NCI-H82 treated with DMSO at 0.1 percent for 48 hours (cell line): ENCODE data around the gene PAEP.
"Not testable (repeated sequence)": the region's sequence is repeated elsewhere in the genome, so short reads cannot be mapped to it uniquely, and the experiment has no call there.

ENCODE experiments used
- DNase-seq: peaks from one replicate; lab custom pipeline; 2025; ENCODE audit not compliant: unreplicated experiment; lab: John Stamatoyannopoulos, UW

PAEP gene

GRCh38 chr9:135549478-135550343, 11.8 kb upstream of the PAEP start:
- DNase-seq = not testable (repeated sequence)

DNA sequence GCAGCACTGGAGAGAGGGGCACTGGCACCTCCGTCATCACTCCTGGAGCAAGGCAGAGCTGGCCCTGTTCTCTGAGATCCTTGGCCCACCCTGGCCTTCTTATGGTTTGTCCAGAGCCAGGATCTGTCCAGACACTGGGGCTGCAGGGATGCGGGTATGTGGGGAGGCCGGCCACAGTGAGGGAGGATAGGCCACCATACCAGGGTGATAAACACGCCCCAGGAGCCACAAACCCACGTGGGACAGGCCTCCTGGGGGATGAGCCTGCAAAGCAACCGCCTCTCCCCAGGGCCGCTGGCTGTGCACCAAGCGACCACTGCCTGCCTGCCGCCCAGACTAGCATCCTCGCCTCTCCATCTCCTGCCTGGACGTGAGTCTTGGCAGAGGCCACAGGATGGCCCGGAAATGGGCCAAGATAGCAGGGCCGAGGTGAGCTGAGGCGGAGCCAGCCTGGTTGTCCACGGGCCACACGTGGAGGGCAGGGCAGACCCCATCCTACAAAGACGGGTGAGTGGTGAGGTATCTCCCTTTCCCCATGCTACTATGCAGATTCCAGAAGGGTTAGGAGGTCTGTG, 11.1 kb upstream of the PAEP start:
- DNase-seq = no peak

GRCh38 chr9:135551031-135551430, 10.5 kb upstream of the PAEP start:
- DNase-seq = no peak

- DNase-seq = no peak
These were observed 10.1 kb upstream of the PAEP start for GRCh38 chr9:135551456-135551855.

DNA sequence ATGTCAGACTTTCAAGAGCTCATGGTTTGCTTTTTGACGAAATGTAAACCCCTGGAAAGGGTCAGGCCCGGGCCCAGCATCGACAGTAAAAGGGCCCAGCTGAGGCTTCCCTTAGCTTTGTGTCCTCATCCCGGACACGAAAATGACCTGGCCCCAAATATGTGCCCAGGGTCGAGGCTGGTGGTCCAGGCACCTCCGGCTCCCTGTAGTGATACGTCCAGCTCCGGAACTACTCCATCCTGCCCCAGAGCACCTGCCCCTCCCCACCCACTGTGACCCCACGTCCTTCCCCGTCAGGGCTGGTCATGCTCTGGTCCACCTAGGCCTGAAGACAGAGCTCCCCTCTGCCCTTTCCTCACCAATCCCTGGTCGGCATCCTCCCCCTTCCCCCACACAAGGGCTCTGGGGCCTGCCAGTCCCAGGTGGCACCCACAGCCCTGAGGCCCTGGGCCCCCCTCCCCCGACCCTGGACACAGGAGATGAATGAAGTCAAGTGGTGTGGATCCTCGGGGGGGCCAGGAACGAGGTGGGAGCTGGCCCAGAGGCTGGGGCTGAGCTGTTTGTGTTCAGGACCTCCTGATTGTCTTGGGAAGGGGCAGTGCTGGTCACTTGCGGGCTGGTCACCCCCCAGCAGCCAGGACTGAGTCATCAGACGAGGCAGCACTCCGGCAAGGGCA, 9.4 kb upstream of the PAEP start:
- DNase-seq = no peak

- no peak for DNase-seq
These were observed 8.8 kb upstream of the PAEP start for GRCh38 chr9:135552698-135553171.

GRCh38 chr9:135554718-135555117, 6.8 kb upstream of the PAEP start:
- DNase-seq = no peak

DNA sequence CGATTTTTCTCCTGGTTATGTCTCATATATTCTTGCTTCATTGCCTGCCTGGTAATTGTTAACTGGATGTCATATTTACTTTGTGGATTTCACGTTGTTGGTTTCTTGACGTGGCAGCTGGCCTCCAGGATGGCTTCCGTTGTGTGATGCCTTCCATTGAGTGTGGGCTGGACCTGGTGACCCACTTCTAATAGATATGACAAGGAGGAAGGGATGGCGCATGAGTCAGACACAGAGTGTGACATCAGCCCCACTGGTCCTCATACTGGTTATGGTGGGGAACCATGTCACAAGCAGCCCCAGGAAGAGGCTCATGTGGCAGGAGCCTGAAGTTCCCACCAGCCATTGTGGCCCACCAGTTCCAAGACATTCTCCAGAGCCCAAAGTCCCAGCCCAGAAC, 6.4 kb upstream of the PAEP start:
- no peak for DNase-seq

DNA sequence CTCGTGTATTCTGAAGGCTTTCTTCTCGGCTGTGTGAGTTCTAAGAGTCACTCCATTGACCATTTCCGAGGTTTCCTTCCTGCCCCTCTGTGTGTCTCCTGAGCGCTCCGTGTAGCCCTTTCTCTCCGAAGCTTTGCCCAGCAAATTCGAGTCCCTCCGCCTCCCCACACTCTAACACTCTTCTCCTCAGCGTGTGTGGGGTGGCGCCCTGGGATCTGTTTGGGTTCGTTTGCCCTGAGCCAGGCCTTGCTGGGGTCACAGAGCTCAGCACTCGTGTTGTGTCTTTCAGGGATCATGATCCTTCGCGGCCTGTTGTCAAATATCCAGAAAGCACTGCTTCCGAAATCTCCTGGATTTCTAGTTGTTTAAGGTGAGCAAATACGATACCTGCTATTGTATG, 5.6 kb upstream of the PAEP start:
- no peak for DNase-seq

DNA sequence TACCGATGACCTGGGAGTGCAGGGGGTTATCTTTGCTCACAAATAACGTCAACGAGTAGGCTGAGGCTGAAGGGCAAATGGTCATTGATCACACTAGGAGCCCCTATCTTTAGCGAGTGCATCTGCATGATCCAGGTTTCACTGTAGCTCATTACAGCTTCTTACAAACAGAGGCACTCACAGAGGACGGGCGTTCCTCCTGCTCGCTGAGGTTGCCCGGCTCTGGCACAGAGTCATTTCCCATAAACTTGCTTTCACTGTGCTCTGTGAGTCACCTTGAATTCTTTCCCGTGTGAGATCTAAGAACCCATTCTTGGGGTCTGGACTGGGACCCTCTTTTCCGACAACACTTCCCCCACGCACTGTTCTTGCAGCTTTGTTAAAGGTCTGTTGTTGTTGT, 1.9 kb upstream of the PAEP start:
- no peak for DNase-seq

DNA sequence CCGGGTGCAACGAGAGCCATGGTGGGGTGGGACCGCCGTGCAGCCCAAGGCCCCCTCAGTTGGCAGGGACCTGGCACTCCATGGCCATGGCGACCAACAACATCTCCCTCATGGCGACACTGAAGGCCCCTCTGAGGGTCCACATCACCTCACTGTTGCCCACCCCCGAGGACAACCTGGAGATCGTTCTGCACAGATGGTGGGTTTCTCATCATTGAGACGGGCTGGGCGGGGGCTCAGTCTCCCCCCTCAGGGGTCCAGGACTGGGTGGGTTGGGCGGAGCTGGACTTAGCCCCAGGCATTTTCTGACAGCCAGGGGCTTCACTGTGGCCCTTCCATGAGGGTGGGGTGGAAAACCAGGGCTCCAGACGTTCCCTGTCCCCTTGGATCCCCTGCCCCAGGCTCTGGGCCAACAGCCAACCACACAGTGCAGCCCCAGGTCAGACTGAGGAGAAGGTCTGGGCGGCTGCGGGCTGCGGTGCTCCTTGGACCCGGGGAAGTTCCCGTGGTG, 734 bp downstream of the PAEP start:
- DNase-seq = no peak

DNA sequence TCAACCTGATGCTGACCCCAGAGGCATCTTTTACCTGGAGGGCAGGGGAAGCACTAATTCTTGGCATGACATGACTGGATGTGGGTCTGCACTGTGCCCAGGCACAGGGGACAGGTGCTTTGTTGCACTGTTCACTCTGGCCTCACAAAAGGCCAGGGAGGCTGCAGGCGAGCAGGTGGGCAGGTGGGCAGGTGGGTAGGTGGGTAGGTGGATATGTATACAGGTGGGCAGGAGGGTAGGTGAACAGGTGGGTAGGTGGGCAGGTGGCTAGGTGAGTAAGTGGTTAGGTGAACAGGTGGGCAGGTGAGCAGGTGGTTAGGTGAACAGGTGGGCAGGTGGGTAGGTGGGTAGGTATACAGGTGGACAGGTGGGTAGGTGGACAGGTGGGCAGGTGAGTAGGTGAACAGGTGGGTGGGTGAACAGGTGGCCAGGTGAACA, 1.5 kb downstream of the PAEP start:
- no peak for DNase-seq

- no peak for DNase-seq
These were observed 2.3 kb downstream of the PAEP start for GRCh38 chr9:135563858-135564257.

DNA sequence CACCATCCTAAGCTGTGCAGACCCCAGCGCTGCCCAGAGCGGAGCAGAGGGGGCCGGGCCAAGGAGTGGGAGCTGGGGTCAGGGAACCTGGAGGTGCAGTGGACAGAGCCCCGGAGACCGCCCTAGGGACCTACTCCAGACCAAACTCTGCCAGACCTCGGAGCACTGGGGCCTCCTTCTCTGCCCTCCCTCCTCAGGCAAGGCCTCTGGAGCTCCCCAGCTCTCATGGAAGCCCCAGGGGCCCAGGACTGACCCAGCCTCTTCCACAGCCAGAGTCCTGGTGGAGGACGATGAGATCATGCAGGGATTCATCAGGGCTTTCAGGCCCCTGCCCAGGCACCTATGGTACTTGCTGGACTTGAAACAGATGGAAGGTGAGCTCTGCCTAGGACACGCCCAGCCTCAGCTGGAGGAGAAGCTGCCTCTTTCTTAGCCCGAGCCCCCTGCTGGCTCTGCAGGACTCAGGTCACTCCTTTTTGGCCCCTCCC, 3.6 kb downstream of the PAEP start:
- DNase-seq = no peak

- no peak for DNase-seq
These were observed 4.1 kb downstream of the PAEP start for GRCh38 chr9:135565636-135566035.

GRCh38 chr9:135566552-135566951, 5.0 kb downstream of the PAEP start:
- DNase-seq = no peak

- DNase-seq = no peak
These were observed 5.8 kb downstream of the PAEP start for GRCh38 chr9:135567311-135567710.

DNA sequence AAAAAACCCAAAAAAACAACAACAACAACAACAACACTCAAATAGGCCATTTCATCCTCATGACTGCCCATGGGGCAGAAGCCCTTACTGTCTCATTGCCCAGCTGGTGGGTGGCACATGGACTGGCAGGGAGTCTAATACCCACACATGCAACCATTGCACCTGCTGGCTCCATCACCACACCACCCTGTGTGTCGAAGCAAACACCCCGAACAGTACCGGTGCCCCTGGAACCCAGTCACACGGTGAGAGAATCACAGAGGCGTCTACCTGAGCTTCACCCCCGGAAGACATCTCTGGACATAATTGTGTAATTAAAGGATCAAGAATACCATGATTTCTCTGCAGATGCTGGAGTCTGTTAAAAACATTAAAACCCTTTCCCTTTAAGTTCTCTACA, 6.5 kb downstream of the PAEP start:
- DNase-seq = no peak

GRCh38 chr9:135570456-135570855, 8.9 kb downstream of the PAEP start:
- DNase-seq = no peak

DNA sequence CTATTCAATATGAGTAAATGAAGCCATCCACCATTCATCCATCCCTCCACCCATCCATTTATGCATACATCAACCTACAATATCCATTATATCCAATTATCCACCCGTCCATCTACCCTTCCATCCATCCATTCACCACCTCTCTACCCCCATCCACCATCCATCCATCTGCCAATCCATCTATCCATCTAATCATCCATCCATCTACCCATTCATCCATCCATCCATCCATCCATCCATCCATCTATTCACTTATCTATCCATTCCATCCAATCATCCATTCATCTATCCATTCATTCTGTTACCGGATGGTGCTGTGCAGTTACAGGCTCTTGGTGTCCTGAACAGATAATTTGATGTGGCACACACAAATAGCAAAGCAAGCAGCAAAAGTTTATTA, 10.7 kb downstream of the PAEP start:
- DNase-seq = no peak

- DNase-seq = no peak
These were observed 11.6 kb downstream of the PAEP start for GRCh38 chr9:135573124-135573523.

- DNase-seq = no peak
These were observed 12.8 kb downstream of the PAEP start for GRCh38 chr9:135574331-135574730.
